ENCODE measurements around the gene PPP2R5B.

Gene PPP2R5B

GRCh38 chr11:64923944-64924909, at the start of gene PPP2R5B:
PPP2R5B (plus strand) TSS chr11:64924689; CDS start chr11:64925735, 1,046 bp downstream.
- WGBS (ENCODE audit: insufficient coverage, insufficient read length) = no CpG with 5 or more reads among the region's 47 CpGs
- H3K4me1 ChIP-seq (ENCODE audit: control insufficient read depth, insufficient read depth, low read length) = peaks cover 1% of the 10 kb centered on the region; the same call in 1 of the 2 replicates
- no peak within 1 kb of the TSS for H3K27ac ChIP-seq (ENCODE audit: low read length)
- no peaks in the 10 kb centered on the region for H3K36me3 ChIP-seq (ENCODE audit: control insufficient read depth, insufficient read depth, low read length)
- H3K27me3 ChIP-seq (ENCODE audit: control insufficient read depth, insufficient read depth, low read length) = no peaks in the 10 kb centered on the region
- peak; percentile 66 for DNase-seq (ENCODE audit: low read depth, low spot score)
- H3K4me3 ChIP-seq (ENCODE audit: low read length) = peak within 1 kb of the TSS; percentile 57; the same call in 1 of the 2 replicates
- H3K9me3 ChIP-seq (ENCODE audit: control insufficient read depth, insufficient read depth, low read length) = no peaks in the 10 kb centered on the region

GRCh38 chr11:64875369-64876228, 48.9 kb upstream of the PPP2R5B start:
- peaks cover 9% of the 10 kb centered on the region for H3K4me1 ChIP-seq (ENCODE audit: control insufficient read depth, insufficient read depth, low read length)
- no peak for DNase-seq (ENCODE audit: low read depth, low spot score)
- H3K36me3 ChIP-seq (ENCODE audit: control insufficient read depth, insufficient read depth, low read length) = no peaks in the 10 kb centered on the region
- no peak overlapping the region for H3K4me3 ChIP-seq (ENCODE audit: low read length)
- H3K27ac ChIP-seq (ENCODE audit: low read length) = no peak overlapping the region
- no CpG with 5 or more reads among the region's 17 CpGs for WGBS (ENCODE audit: insufficient coverage, insufficient read length)
- H3K27me3 ChIP-seq (ENCODE audit: control insufficient read depth, insufficient read depth, low read length) = no peaks in the 10 kb centered on the region; the same call in 1 of the 2 replicates
- no peaks in the 10 kb centered on the region for H3K9me3 ChIP-seq (ENCODE audit: control insufficient read depth, insufficient read depth, low read length)

GRCh38 chr11:64876229-64876750, 48.2 kb upstream of the PPP2R5B start:
- Histone ChIP-seq H3K27ac (ENCODE audit: low read length) (no peak overlapping the region), H3K27me3 (ENCODE audit: control insufficient read depth, insufficient read depth, low read length) (no peaks in the 10 kb centered on the region; the same call in 1 of the 2 replicates), H3K4me3 (ENCODE audit: low read length) (no peak overlapping the region), H3K4me1 (ENCODE audit: control insufficient read depth, insufficient read depth, low read length) (peaks cover 9% of the 10 kb centered on the region), H3K9me3 (ENCODE audit: control insufficient read depth, insufficient read depth, low read length) (no peaks in the 10 kb centered on the region), H3K36me3 (ENCODE audit: control insufficient read depth, insufficient read depth, low read length) (no peaks in the 10 kb centered on the region)
- no peak for DNase-seq (ENCODE audit: low read depth, low spot score)
- WGBS (ENCODE audit: insufficient coverage, insufficient read length) = no CpG with 5 or more reads among the region's 11 CpGs

- no peaks in the 10 kb centered on the region for H3K9me3 ChIP-seq (ENCODE audit: control insufficient read depth, insufficient read depth, low read length)
- no peaks in the 10 kb centered on the region; the same call in 1 of the 2 replicates for H3K27me3 ChIP-seq (ENCODE audit: control insufficient read depth, insufficient read depth, low read length)
- peak overlapping the region; percentile 84; the same call in 1 of the 2 replicates for H3K4me3 ChIP-seq (ENCODE audit: low read length)
- H3K27ac ChIP-seq (ENCODE audit: low read length) = no peak overlapping the region
- peaks cover 9% of the 10 kb centered on the region for H3K4me1 ChIP-seq (ENCODE audit: control insufficient read depth, insufficient read depth, low read length)
- H3K36me3 ChIP-seq (ENCODE audit: control insufficient read depth, insufficient read depth, low read length) = no peaks in the 10 kb centered on the region
- DNase-seq (ENCODE audit: low read depth, low spot score) = no peak
- no CpG with 5 or more reads among the region's 14 CpGs for WGBS (ENCODE audit: insufficient coverage, insufficient read length)
Observed at GRCh38 chr11:64876835-64877341, 47.6 kb upstream of the PPP2R5B start.

GRCh38 chr11:64877390-64878222, 46.9 kb upstream of the PPP2R5B start:
- Histone ChIP-seq H3K9me3 (ENCODE audit: control insufficient read depth, insufficient read depth, low read length) (no peaks in the 10 kb centered on the region), H3K4me3 (ENCODE audit: low read length) (peak overlapping the region; percentile 84), H3K36me3 (ENCODE audit: control insufficient read depth, insufficient read depth, low read length) (no peaks in the 10 kb centered on the region), H3K4me1 (ENCODE audit: control insufficient read depth, insufficient read depth, low read length) (peaks cover 9% of the 10 kb centered on the region), H3K27ac (ENCODE audit: low read length) (no peak overlapping the region), H3K27me3 (ENCODE audit: control insufficient read depth, insufficient read depth, low read length) (no peaks in the 10 kb centered on the region; the same call in 1 of the 2 replicates)
- DNase-seq (ENCODE audit: low read depth, low spot score) = no peak
- no CpG with 5 or more reads among the region's 41 CpGs for WGBS (ENCODE audit: insufficient coverage, insufficient read length)

GRCh38 chr11:64878223-64878493, 46.3 kb upstream of the PPP2R5B start:
- H3K27me3 ChIP-seq (ENCODE audit: control insufficient read depth, insufficient read depth, low read length) = no peaks in the 10 kb centered on the region; the same call in 1 of the 2 replicates
- WGBS (ENCODE audit: insufficient coverage, insufficient read length) = no CpG with 5 or more reads among the region's 21 CpGs
- DNase-seq (ENCODE audit: low read depth, low spot score) = no peak
- no peaks in the 10 kb centered on the region for H3K9me3 ChIP-seq (ENCODE audit: control insufficient read depth, insufficient read depth, low read length)
- H3K4me1 ChIP-seq (ENCODE audit: control insufficient read depth, insufficient read depth, low read length) = peaks cover 9% of the 10 kb centered on the region
- H3K4me3 ChIP-seq (ENCODE audit: low read length) = peak overlapping the region; percentile 84
- no peaks in the 10 kb centered on the region for H3K36me3 ChIP-seq (ENCODE audit: control insufficient read depth, insufficient read depth, low read length)
- H3K27ac ChIP-seq (ENCODE audit: low read length) = no peak overlapping the region

GRCh38 chr11:64878494-64879243, 45.8 kb upstream of the PPP2R5B start, which contains the start of gene EHD1:
EHD1 (minus strand) TSS chr11:64878621; CDS start chr11:64878464, 157 bp downstream.
- no peaks in the 10 kb centered on the region; the same call in 1 of the 2 replicates for H3K27me3 ChIP-seq (ENCODE audit: control insufficient read depth, insufficient read depth, low read length)
- no peak within 1 kb of the TSS for H3K27ac ChIP-seq (ENCODE audit: low read length)
- peak within 1 kb of the TSS; percentile 98 for H3K4me3 ChIP-seq (ENCODE audit: low read length)
- WGBS (ENCODE audit: insufficient coverage, insufficient read length) = no CpG with 5 or more reads among the region's 75 CpGs
- peak; percentile 86 for DNase-seq (ENCODE audit: low read depth, low spot score)
- no peaks in the 10 kb centered on the region for H3K9me3 ChIP-seq (ENCODE audit: control insufficient read depth, insufficient read depth, low read length)
- H3K4me1 ChIP-seq (ENCODE audit: control insufficient read depth, insufficient read depth, low read length) = peaks cover 9% of the 10 kb centered on the region
- no peaks in the 10 kb centered on the region for H3K36me3 ChIP-seq (ENCODE audit: control insufficient read depth, insufficient read depth, low read length)

GRCh38 chr11:64879244-64879900, 45.1 kb upstream of the PPP2R5B start:
- no peaks in the 10 kb centered on the region for H3K36me3 ChIP-seq (ENCODE audit: control insufficient read depth, insufficient read depth, low read length)
- no CpG with 5 or more reads among the region's 16 CpGs for WGBS (ENCODE audit: insufficient coverage, insufficient read length)
- no peak overlapping the region for H3K27ac ChIP-seq (ENCODE audit: low read length)
- peaks cover 9% of the 10 kb centered on the region for H3K4me1 ChIP-seq (ENCODE audit: control insufficient read depth, insufficient read depth, low read length)
- DNase-seq (ENCODE audit: low read depth, low spot score) = no peak
- no peaks in the 10 kb centered on the region; the same call in 1 of the 2 replicates for H3K27me3 ChIP-seq (ENCODE audit: control insufficient read depth, insufficient read depth, low read length)
- H3K4me3 ChIP-seq (ENCODE audit: low read length) = peak overlapping the region; percentile 98
- no peaks in the 10 kb centered on the region for H3K9me3 ChIP-seq (ENCODE audit: control insufficient read depth, insufficient read depth, low read length)

All from iPS DF 6.9 (cell line).